Hepatocyte (in vitro differentiated cells): Measurements from ENCODE around the gene PROC.
"Not testable (repeated sequence)": the region's sequence is repeated elsewhere in the genome, so short reads cannot be mapped to it uniquely, and the experiment has no call there.

ENCODE experiments used
- CTCF ChIP-seq: fragments of 200-600 bp; sonication (generic); IDR thresholded peaks from 2 replicates; pipeline ENCODE4 v1.5.1; 2016; ENCODE audit warnings: antibody characterized with exemption, mild to moderate bottlenecking; ENCODE audit not compliant: poor library complexity
- EZH2 ChIP-seq: fragments of 200-600 bp; sonication (generic); IDR thresholded peaks from 2 replicates; pipeline ENCODE4 v1.6.1; 2016; ENCODE audit warnings: antibody characterized with exemption, mild to moderate bottlenecking, borderline replicate concordance
- EZH2phosphoT487 ChIP-seq: fragments of 200-600 bp; sonication (generic); IDR thresholded peaks from one replicate; pipeline ENCODE4 v1.6.1; 2018; ENCODE audit warnings: antibody characterized with exemption, mild to moderate bottlenecking, low read depth, moderate library complexity; ENCODE audit not compliant: unreplicated experiment, severe bottlenecking

GRCh38 chr2:127452423-127452822, 34.2 kb downstream of the PROC start:
- not testable (repeated sequence) for TF ChIP-seq CTCF, EZH2, EZH2phosphoT487
